GM12892 (cell line): ENCODE results near the gene MRPL14.

ENCODE experiments used
- POLR2A ChIP-seq: IDR thresholded peaks from 2 replicates; pipeline ENCODE4 v1.6.1; 2011; ENCODE audit warnings: low read depth, low read length, control low read depth
- POLR2AphosphoS5 ChIP-seq: IDR thresholded peaks from 2 replicates; pipeline ENCODE4 v1.6.1; 2011; ENCODE audit warnings: low read depth, low read length, control low read depth

DNA sequence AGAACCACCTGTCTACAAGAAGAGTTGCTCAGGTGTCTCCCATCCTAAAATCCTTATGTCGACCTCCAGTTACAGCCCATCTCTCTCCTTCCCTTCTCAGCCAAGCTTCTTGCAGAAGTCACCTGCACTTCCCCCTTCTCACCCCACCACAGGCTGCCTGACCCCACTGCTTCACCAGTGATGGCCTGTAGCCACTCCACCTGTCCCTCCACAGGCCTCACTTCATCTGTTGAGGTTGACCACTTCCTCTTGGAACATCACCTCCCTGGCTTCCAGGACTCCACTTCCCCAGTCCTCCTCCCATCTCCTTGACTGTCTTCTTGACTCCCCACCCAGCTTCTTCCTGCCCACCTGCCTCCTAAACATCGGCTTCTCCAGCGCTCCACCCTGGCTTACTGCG lies 25.4 kb downstream of the MRPL14 start:
- TF ChIP-seq POLR2AphosphoS5: no peak
- no peak for TF ChIP-seq POLR2A
